ENCODE measurements around the gene ZMYM3.

DNA sequence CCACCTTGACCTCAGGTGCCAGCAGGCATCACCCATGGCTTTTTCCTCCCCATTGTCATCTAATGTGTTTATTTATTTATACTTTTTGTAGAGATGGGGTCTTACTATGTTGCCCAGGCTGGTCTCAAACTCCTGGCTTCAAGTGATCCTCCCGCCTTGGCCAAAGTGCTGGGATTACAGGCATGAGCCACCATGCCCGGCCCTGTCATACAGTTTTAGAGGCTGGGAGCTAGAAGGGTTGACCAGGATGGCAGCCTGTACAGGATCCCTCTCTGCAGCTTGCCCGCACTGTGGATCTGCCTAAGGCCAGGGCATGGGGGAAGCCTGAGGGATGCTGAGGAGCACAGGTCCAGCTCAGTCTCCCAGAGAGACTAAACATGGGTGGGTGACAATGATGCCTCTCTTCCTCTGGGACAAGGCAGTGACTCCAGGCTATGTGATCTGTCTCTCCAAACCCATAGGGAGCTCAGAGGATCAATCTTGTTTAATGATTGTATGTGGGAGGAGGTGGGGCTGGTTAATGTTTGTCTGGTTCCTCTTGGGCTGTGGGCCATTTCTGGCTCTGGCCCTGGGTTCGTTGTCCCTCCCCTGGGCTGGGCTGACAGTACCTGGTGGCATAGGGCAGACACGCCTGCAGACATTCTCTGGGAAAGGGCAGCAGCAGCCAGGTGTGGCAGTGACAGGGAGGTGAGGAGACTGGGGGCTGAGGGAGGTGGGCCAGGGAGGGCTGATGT is 39.2 kb downstream of the ZMYM3 start:
- TF ChIP-seq ZNF274 (IDR thresholded peaks at IDR 0.05; ENCODE audit: low read depth, low read length) (no peak), SUZ12 (IDR thresholded peaks at IDR 0.05; ENCODE audit: extremely low read depth, insufficient read depth, insufficient read length) (no peak), YY1 (IDR thresholded peaks at IDR 0.05; ENCODE audit: insufficient read depth, insufficient read length) (no peak)

Measured in NT2/D1 (cell line).